Fibroblast of villous mesenchyme (primary cell): ENCODE results near the gene SYNM. TPM values are rescaled to one million over a fixed set of nuclear protein-coding genes. Genes with fewer than 3 reads are reported as not detected.
A peak's percentile ranks its signal among the peaks of the same experiment; 100 is the strongest.

Source experiments
- DNase-seq: peaks from one replicate; pipeline ENCODE4 v3.0.0-alpha.2; 2010; ENCODE audit warnings: low read depth
- H3K4me3 ChIP-seq: 2 replicates; pipeline ENCODE4 v1.5.1; 2011; ENCODE audit warnings: low read depth, mild to moderate bottlenecking, low read length
- CTCF ChIP-seq: IDR thresholded peaks from 2 replicates; pipeline ENCODE4 v1.5.1; 2012; ENCODE audit warnings: low read depth, mild to moderate bottlenecking, low read length; ENCODE audit not compliant: insufficient read depth
- total RNA-seq: library from RNA; depleted of rRNA; stranded (reverse); fragments of >200 nt; gene quantifications from 2 replicates; pipeline ENCODE4 v1.2.3, GENCODE V29; 2012

SYNM gene
- total RNA-seq, 1 donor = 5.6 TPM

GRCh38 chr15:99176757-99177156 lies 71.9 kb downstream of the SYNM start:
- TF ChIP-seq CTCF = no peak
- no peak for DNase-seq
- H3K4me3 ChIP-seq = no peak overlapping the region

GRCh38 chr15:99177679-99178078 lies 72.8 kb downstream of the SYNM start:
- DNase-seq = no peak
- H3K4me3 ChIP-seq = no peak overlapping the region
- TF ChIP-seq CTCF = no peak

GRCh38 chr15:99180086-99180963 lies 75.4 kb downstream of the SYNM start:
- no peak for TF ChIP-seq CTCF
- no peak for DNase-seq
- no peak overlapping the region for H3K4me3 ChIP-seq

- no peak for DNase-seq
- TF ChIP-seq CTCF = no peak
- no peak overlapping the region for H3K4me3 ChIP-seq
Observed at GRCh38 chr15:99180964-99181306, 76.1 kb downstream of the SYNM start.

- H3K4me3 ChIP-seq = no peak overlapping the region
- TF ChIP-seq CTCF = no peak
- DNase-seq = peak; percentile 64
Observed at GRCh38 chr15:99181545-99181971, 76.7 kb downstream of the SYNM start.

GRCh38 chr15:99182791-99183190 lies 77.9 kb downstream of the SYNM start:
- DNase-seq = no peak
- H3K4me3 ChIP-seq = no peak overlapping the region
- no peak for TF ChIP-seq CTCF

Other genes starting within 250 kb of the SYNM start
- 0.32 TPM in 1 of 2 replicates, not detected in the other for gene PGPEP1L, start 97.3 kb upstream of the SYNM start, total RNA-seq
- 20.9 and 28.5 TPM in 2 replicates for gene TTC23, start 144.5 kb downstream of the SYNM start, total RNA-seq
- 22.5 and 27.6 TPM in 2 replicates for gene LRRC28, start 146.4 kb downstream of the SYNM start, total RNA-seq